Immature natural killer cell (primary cell): ENCODE results near the gene PAK2. TPM values are rescaled to one million over a fixed set of nuclear protein-coding genes. Genes with fewer than 3 reads are reported as not detected.
A peak's percentile ranks its signal among the peaks of the same experiment; 100 is the strongest.
"Not testable (repeated sequence)": the region's sequence is repeated elsewhere in the genome, so short reads cannot be mapped to it uniquely, and the experiment has no call there.

Experiments
- DNase-seq, 3 donors: peaks; one replicate each; pipeline ENCODE4 v3.0.0; 2022; ENCODE audit warnings: mixed read lengths in 1 of 3
- H3K27ac Mint-ChIP-seq, 6 donors: one replicate each; pipeline ENCODE4 v1.8.0; 2020; ENCODE audit warnings: mixed read lengths in 6 of 6, mild to moderate bottlenecking in 5 of 6, inconsistent platforms in 4 of 6, moderate library complexity in 3 of 6
- H3K27me3 Mint-ChIP-seq, 3 donors: one replicate each; pipeline ENCODE4 v1.8.0; 2020 to 2021; ENCODE audit warnings: low read depth in 3 of 3, mild to moderate bottlenecking in 3 of 3, mixed read lengths in 3 of 3, moderate library complexity in 3 of 3, inconsistent platforms in 1 of 3
- H3K36me3 Mint-ChIP-seq, 3 donors: one replicate each; pipeline ENCODE4 v1.8.0; 2020; ENCODE audit warnings: mixed read lengths in 3 of 3, inconsistent platforms in 2 of 3, mild to moderate bottlenecking in 2 of 3
- H3K4me1 Mint-ChIP-seq, 2 donors: one replicate each; pipeline ENCODE4 v1.8.0; 2020; ENCODE audit warnings: inconsistent platforms in 2 of 2, mild to moderate bottlenecking in 2 of 2, mixed read lengths in 2 of 2, moderate library complexity in 1 of 2
- H3K4me3 Mint-ChIP-seq, 5 donors: one replicate each; pipeline ENCODE4 v1.8.0; 2020; ENCODE audit warnings: mild to moderate bottlenecking in 5 of 5, mixed read lengths in 5 of 5, inconsistent platforms in 3 of 5, moderate library complexity in 3 of 5
- H3K9me3 Mint-ChIP-seq, 6 donors: one replicate each; pipeline ENCODE4 v1.8.0; 2020; ENCODE audit warnings: mild to moderate bottlenecking in 6 of 6, mixed read lengths in 6 of 6, inconsistent platforms in 4 of 6, moderate library complexity in 3 of 6
- polyA plus RNA-seq, 3 donors: library from polyadenylated mRNA; unstranded; fragments of 300-500 nt; fragmentation: Illumina TruSeq; gene quantifications; one replicate each; pipeline ENCODE4 v1.2.3, GENCODE V29; 2021

The PAK2 gene
- polyA plus RNA-seq, 3 donors from 2014 or later, result 20.2 to 34.1 (median 21.7) TPM

DNA sequence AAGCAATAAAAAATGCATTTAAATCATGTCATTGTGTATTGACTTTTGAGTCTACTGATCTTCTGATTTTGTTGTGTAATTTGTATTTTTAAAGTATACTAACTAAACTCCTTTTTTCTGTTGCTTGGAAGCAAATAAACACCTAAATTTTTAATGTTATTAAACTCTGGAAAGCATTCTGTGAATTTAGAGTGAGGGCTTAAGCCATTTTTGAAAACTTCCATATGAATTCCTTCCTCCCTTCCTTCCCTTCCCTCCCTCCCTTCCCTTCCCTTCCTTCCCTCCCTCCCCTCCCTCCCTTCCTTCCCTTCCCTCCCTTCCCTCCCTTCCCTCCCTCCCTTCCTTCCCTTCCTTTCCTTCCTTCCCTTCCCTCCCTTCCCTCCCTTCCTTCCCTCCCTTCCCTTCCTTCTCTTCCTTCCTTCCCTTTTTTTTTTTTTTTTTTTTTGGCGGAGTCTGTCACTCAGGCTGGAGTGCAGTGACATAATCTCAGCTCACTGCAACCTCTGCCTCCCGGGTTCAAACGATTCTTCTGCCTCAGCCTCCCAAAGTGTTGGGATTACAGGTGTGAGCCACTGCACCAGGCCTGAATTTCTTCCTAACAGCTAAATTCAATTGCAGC is 71.4 kb downstream of the PAK2 start:
- no peak for DNase-seq
- Mint-ChIP-seq H3K4me1 (peaks cover 0 to 2% of the 10 kb centered on the region in 2 donors), H3K4me3 (no peak overlapping the region), H3K27ac (peak overlapping the region in 1 of 6 donors; percentile 17), H3K36me3 (peaks cover 25 to 45% (median 28%) of the 10 kb centered on the region in 3 donors), H3K9me3 (no peaks in the 10 kb centered on the region), H3K27me3 (peaks cover 0 to 2% (median 2%) of the 10 kb centered on the region in 3 donors)

DNA sequence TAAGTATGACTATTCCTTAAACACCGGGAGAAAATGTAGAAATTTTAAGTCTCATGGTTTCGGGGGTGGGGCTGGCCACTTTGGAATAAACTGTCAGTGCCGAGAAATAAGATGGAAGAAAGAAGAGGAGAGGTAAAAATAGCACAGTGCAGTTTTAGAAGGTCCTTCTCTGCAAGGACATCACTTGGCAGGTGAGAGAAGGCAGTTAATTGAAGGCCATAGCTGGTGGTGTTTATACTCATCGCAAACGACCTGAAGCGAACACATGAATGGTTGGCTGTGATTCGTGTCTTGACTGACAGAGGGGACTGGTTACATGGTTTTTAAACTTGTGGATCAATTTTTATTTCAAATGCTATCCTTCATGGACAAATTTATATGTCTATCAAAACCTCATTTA is 73.2 kb downstream of the PAK2 start:
- Mint-ChIP-seq H3K27ac (peak overlapping the region in 2 of 6 donors; percentile 2 to 40), H3K36me3 (peaks cover 14 to 29% (median 21%) of the 10 kb centered on the region in 3 donors), H3K4me3 (no peak overlapping the region), H3K9me3 (no peaks in the 10 kb centered on the region), H3K4me1 (no peaks in the 10 kb centered on the region), H3K27me3 (peaks cover 0 to 2% (median 0%) of the 10 kb centered on the region in 3 donors)
- no peak for DNase-seq

DNA sequence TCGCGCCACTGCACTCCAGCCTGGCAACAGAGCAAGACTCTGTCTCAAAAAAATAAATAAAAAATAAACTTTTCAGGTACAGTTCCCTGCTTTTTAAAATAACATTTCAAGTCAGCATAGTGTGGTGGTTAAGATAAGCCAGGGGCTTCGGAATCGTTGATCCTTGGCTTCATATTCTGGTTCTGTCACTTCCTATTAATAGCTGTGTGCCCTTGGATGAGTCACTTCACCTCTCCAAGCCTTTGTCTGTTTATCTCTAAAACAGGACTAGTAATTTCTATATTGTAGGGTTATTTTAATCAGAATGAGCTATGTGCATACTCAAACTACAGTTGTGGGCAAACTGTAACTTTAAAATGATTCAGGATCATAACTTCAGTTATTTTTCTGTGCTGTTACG is 74.2 kb downstream of the PAK2 start:
- DNase-seq, result no peak
- no peak overlapping the region for H3K4me3 Mint-ChIP-seq
- H3K36me3 Mint-ChIP-seq, result peaks cover 15 to 27% (median 19%) of the 10 kb centered on the region in 3 donors
- no peaks in the 10 kb centered on the region for H3K4me1 Mint-ChIP-seq
- H3K27ac Mint-ChIP-seq, result peak overlapping the region in 1 of 6 donors; percentile 24
- no peaks in the 10 kb centered on the region for H3K9me3 Mint-ChIP-seq
- peaks cover 0 to 2% (median 0%) of the 10 kb centered on the region in 3 donors for H3K27me3 Mint-ChIP-seq

GRCh38 chr3:196821806-196822355 is 82.2 kb downstream of the PAK2 start:
- peaks cover 8 to 34% (median 34%) of the 10 kb centered on the region in 3 donors for H3K36me3 Mint-ChIP-seq
- H3K4me1 Mint-ChIP-seq, result peaks cover 0 to 2% of the 10 kb centered on the region in 2 donors
- H3K9me3 Mint-ChIP-seq, result no peaks in the 10 kb centered on the region
- peak overlapping the region in 1 of 6 donors; percentile 20 for H3K27ac Mint-ChIP-seq
- peaks cover 0 to 3% (median 0%) of the 10 kb centered on the region in 3 donors for H3K27me3 Mint-ChIP-seq
- H3K4me3 Mint-ChIP-seq, result no peak overlapping the region
- DNase-seq, result no peak

DNA sequence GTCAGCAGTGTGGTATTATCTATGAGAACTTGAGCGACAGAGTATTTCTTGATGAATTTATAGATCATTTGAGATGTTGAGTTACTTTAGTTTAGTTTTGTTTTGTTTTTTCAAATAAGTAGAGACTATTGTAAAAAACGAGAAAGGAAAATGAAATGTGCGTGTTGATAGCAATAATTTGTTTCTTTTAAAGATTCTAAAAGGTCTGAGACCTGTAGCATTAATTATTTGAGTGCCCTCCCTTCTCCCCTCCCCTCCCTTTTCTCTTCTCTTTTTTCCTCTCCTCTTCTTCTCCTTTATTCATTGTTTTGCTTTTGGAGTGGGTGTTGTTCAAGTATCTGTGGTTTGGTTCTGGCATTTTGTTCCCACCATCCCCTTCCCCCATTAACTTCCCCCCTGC is 90.0 kb downstream of the PAK2 start:
- H3K36me3 Mint-ChIP-seq, result peaks cover 0 to 13% (median 3%) of the 10 kb centered on the region in 3 donors

GRCh38 chr3:196835086-196835485 is 95.4 kb downstream of the PAK2 start:
- Mint-ChIP-seq H3K4me1 (no peaks in the 10 kb centered on the region), H3K9me3 (no peaks in the 10 kb centered on the region), H3K27me3 (peaks cover 0 to 3% (median 2%) of the 10 kb centered on the region in 3 donors), H3K36me3 (peaks cover 0 to 6% (median 0%) of the 10 kb centered on the region in 3 donors), H3K27ac (no peak overlapping the region), H3K4me3 (no peak overlapping the region)
- DNase-seq, result no peak

More for the DNA sequence above, 90.0 kb downstream of the PAK2 start:
- not testable (repeated sequence) for H3K4me3 Mint-ChIP-seq, DNase-seq, H3K27me3 Mint-ChIP-seq, H3K4me1 Mint-ChIP-seq, H3K9me3 Mint-ChIP-seq, H3K27ac Mint-ChIP-seq

DNA sequence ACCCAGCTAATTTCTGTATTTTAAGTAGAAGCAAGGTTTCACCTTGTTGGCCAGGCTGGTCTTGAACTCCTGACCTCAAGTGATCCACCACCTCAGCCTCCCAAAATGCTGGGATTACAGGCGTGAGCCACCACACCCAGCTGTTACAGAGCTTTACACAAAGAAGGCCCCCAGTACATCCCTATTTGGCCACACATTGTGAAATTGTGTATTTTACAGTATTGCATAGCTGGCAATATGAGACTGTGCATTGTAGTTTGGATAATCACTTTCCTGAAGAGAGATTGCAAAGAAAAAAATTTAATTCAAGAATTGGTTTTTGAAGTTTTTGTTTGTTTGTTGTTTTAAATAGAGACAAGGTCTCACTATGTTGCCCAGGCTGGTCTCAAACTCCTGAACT is 97.0 kb downstream of the PAK2 start:
- H3K36me3 Mint-ChIP-seq, H3K27me3 Mint-ChIP-seq, H3K4me3 Mint-ChIP-seq, H3K9me3 Mint-ChIP-seq, DNase-seq, H3K27ac Mint-ChIP-seq, H3K4me1 Mint-ChIP-seq: not testable (repeated sequence)

DNA sequence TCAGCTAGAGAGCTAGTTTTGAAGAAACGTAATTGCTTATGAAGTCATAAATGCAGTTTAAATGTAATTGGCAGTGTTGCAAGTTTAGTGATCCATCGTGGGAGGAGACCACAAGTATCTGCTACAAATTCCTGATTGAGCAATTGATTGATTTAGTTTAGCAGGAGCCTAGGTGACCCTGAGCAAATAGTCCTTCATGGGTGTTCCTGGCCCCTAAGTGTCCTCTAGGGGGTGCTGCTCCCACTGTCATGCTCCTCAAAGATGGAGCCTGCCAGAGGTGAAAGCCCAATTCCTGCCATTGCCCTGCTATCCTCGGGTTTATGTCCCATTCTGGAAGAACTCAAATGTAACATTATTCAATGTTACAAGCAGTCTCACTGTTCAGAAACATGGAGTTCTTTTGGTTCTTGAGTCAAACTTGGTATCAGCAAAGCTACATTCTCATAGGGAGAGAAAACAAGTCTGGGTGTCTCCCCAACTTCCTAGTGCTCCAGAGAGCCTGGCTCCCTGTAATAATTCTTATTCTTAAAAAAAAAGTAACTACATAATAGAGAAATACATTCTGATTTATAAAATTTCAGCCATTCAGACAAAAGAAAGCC is 98.3 kb downstream of the PAK2 start:
- Mint-ChIP-seq H3K27ac (no peak overlapping the region), H3K9me3 (no peaks in the 10 kb centered on the region), H3K27me3 (peaks cover 0 to 6% (median 2%) of the 10 kb centered on the region in 3 donors), H3K36me3 (no peaks in the 10 kb centered on the region), H3K4me3 (no peak overlapping the region), H3K4me1 (no peaks in the 10 kb centered on the region)
- DNase-seq, result peak; percentile 54 to 65 (median 58)

DNA sequence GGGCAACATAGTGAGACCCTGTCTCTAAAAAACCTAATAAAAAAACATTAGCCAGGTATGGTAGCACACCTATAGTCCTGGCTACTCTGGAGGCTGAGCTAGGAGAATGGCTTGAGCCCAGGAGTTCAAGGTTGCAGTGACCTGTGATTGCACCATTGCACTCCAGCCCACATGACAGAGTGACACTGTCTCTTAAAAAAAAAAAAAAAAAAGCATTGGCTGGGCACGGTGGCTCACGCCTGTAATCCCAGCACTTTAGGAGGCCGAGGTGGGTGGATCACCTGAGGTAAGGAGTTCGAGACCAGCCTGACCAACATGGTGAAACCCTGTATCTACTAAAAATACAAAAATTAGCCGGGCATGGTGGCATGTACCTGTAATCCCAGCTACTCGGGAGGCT is 99.7 kb downstream of the PAK2 start:
- not testable (repeated sequence) for H3K4me1 Mint-ChIP-seq, H3K27ac Mint-ChIP-seq, H3K36me3 Mint-ChIP-seq, H3K9me3 Mint-ChIP-seq, H3K4me3 Mint-ChIP-seq, H3K27me3 Mint-ChIP-seq, DNase-seq

DNA sequence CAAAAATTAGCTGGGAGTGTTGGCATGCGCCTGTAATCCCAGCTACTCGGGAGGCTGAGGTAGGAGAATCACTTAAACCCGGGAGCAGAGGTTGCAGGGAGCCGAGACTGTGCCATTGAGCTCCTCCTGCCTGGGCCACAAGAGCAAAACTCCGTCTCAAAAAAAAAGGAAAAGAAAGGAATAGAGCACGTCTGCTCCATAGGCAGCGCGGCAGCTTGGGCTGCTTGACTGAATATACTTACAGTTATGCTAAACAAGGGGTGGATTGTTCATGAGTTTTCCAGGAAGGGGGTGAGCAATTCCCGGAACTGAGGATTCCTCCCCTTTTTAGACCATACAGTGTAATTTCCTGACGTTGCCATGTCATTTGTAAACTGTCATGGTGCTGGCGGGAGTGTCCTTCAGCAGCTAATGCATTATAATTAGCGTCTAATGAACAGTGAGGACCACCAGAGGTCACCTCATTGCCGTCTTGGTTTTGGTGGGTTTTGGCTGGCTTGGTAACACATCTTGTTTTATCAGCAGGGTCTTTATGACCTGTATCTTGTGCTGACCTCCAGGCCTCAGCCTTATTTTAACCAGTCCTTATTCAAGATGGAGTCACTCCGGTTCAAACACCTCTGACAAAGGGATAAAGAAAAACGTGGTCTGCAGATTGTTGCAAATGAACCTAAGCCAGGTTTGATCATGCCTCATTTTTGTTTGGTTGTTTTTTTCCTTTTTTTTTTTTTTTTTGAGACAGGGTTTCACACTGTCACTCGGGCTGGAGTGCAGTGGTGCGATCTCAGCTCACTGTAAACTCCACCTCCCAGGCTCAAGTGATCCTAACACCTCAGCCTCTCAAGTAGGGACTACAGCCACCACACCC is 103.1 kb downstream of the PAK2 start:
- Mint-ChIP-seq H3K9me3 (no peaks in the 10 kb centered on the region), H3K4me1 (no peaks in the 10 kb centered on the region), H3K36me3 (no peaks in the 10 kb centered on the region), H3K27ac (no peak overlapping the region), H3K4me3 (no peak overlapping the region), H3K27me3 (peaks cover 0 to 5% (median 0%) of the 10 kb centered on the region in 3 donors)
- no peak for DNase-seq

- H3K4me3 Mint-ChIP-seq, result no peak overlapping the region
- H3K9me3 Mint-ChIP-seq, result no peaks in the 10 kb centered on the region
- H3K4me1 Mint-ChIP-seq, result no peaks in the 10 kb centered on the region
- H3K27me3 Mint-ChIP-seq, result peaks cover 0 to 5% (median 0%) of the 10 kb centered on the region in 3 donors
- no peak for DNase-seq
- H3K36me3 Mint-ChIP-seq, result no peaks in the 10 kb centered on the region
- H3K27ac Mint-ChIP-seq, result no peak overlapping the region
Observed at GRCh38 chr3:196843435-196844110, 103.9 kb downstream of the PAK2 start.

DNA sequence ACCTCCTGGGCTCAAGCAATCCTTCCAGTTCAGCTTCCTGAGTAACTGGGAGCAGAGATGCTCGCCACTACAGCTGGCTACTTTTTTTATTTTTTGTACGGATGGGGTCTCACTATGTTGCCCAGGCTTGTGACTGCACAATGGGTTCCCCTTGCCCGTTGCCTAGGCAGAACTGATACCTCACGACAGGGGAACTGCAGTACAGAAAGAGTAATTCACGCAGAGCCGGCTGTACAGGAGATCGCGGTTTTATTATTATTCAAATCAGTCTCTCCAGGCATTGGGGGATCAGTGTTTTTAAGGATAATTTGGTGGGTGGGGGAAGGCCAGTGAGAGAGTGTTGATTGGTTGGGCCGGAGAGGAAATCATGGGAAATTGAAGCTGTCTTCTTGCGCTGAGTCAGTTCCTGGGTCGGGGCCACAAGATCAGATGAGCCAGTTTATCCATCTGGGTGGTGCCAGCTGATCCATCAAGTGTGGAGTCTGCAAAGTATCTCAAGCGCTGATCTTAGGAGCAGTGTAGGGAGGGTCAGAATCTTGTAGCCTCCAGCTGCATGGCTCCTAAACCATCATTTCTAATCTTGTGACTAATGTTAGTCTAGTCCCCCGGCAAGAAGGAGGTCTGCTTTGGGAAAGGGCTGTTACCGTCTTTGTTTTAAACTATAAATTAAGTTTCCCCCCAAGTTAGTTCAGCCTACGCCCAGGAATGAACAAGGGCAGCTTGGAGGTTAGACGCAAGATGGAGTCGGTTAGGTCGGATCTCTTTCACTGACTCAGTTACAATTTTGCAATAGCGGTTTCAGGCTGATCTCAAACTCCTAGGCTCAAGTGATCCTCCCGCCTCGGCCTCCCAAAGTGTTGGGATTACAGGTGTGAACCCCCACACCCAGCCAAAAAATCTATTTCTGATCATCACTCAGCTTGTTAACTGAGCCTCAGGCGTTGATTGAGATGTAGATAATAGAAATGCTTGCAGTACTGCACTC is 104.9 kb downstream of the PAK2 start:
- H3K4me3 Mint-ChIP-seq, result not testable (repeated sequence)

More for the DNA sequence above, 104.9 kb downstream of the PAK2 start:
- H3K36me3 Mint-ChIP-seq, H3K9me3 Mint-ChIP-seq, H3K27me3 Mint-ChIP-seq, H3K27ac Mint-ChIP-seq, H3K4me1 Mint-ChIP-seq, DNase-seq: not testable (repeated sequence)
